ENCODE measurements around the gene ZFP82. TPM values are rescaled to one million over a fixed set of nuclear protein-coding genes. Genes with fewer than 3 reads are reported as not detected.
A peak's percentile ranks its signal among the peaks of the same experiment; 100 is the strongest.

The ZFP82 gene
- polyA plus RNA-seq, 1 donor from 2014 or later: 19.7 TPM

DNA sequence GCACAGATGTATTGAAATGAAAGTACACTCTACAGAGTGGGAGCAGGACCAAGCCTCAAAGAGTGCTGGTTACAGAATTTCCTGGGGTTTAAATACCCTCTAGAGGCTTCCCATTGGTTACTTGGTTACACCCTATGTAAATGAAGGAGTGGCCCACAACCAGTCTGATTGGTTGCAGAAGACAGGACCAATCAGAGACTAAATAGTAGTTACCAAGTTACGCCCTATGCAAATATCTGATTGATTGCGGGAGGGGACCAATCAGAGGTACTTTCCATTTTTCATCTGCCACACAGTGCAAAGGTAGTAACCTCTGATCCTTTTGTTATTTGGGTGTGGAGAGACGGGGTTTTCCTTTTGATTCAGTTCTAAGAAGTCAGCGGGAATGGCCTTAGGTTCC is 5.5 kb upstream of the ZFP82 start:
- no peaks in the 10 kb centered on the region for H3F3A ChIP-seq (ENCODE audit: insufficient read depth, low read length, poor library complexity, severe bottlenecking)
- TF ChIP-seq TAF1 (IDR thresholded peaks at IDR 0.05; ENCODE audit: low read depth) (no peak), EZH2 (IDR thresholded peaks at IDR 0.05; ENCODE audit: borderline replicate concordance, insufficient read depth, low read length, poor library complexity, severe bottlenecking) (no peak), MXI1 (conservative IDR thresholded peaks at IDR 0.05; ENCODE audit: poor library complexity, severe bottlenecking) (no peak), SMC3 (conservative IDR thresholded peaks at IDR 0.05; ENCODE audit: poor library complexity) (no peak), POLR2AphosphoS5 (IDR thresholded peaks at IDR 0.05) (no peak), RAD21 (conservative IDR thresholded peaks at IDR 0.05) (no peak), EP300 (conservative IDR thresholded peaks at IDR 0.05; ENCODE audit: poor library complexity, severe bottlenecking) (no peak)
- TF ChIP-seq, protein P1, sequence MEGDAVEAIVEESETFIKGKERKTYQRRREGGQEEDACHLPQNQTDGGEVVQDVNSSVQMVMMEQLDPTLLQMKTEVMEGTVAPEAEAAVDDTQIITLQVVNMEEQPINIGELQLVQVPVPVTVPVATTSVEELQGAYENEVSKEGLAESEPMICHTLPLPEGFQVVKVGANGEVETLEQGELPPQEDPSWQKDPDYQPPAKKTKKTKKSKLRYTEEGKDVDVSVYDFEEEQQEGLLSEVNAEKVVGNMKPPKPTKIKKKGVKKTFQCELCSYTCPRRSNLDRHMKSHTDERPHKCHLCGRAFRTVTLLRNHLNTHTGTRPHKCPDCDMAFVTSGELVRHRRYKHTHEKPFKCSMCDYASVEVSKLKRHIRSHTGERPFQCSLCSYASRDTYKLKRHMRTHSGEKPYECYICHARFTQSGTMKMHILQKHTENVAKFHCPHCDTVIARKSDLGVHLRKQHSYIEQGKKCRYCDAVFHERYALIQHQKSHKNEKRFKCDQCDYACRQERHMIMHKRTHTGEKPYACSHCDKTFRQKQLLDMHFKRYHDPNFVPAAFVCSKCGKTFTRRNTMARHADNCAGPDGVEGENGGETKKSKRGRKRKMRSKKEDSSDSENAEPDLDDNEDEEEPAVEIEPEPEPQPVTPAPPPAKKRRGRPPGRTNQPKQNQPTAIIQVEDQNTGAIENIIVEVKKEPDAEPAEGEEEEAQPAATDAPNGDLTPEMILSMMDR (IDR thresholded peaks at IDR 0.05; ENCODE audit: poor library complexity, severe bottlenecking): no peak
- TF ChIP-seq, protein P2, sequence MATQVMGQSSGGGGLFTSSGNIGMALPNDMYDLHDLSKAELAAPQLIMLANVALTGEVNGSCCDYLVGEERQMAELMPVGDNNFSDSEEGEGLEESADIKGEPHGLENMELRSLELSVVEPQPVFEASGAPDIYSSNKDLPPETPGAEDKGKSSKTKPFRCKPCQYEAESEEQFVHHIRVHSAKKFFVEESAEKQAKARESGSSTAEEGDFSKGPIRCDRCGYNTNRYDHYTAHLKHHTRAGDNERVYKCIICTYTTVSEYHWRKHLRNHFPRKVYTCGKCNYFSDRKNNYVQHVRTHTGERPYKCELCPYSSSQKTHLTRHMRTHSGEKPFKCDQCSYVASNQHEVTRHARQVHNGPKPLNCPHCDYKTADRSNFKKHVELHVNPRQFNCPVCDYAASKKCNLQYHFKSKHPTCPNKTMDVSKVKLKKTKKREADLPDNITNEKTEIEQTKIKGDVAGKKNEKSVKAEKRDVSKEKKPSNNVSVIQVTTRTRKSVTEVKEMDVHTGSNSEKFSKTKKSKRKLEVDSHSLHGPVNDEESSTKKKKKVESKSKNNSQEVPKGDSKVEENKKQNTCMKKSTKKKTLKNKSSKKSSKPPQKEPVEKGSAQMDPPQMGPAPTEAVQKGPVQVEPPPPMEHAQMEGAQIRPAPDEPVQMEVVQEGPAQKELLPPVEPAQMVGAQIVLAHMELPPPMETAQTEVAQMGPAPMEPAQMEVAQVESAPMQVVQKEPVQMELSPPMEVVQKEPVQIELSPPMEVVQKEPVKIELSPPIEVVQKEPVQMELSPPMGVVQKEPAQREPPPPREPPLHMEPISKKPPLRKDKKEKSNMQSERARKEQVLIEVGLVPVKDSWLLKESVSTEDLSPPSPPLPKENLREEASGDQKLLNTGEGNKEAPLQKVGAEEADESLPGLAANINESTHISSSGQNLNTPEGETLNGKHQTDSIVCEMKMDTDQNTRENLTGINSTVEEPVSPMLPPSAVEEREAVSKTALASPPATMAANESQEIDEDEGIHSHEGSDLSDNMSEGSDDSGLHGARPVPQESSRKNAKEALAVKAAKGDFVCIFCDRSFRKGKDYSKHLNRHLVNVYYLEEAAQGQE (IDR thresholded peaks at IDR 0.05; ENCODE audit: borderline replicate concordance): no peak

GRCh38 chr19:36421749-36422481 is 3.5 kb upstream of the ZFP82 start:
- no peaks in the 10 kb centered on the region for H3F3A ChIP-seq (ENCODE audit: insufficient read depth, low read length, poor library complexity, severe bottlenecking)
- H2AFZ ChIP-seq (ENCODE audit: low read depth, low read length): no peak overlapping the region
- peaks cover 7% of the 10 kb centered on the region for H3K9me3 ChIP-seq (ENCODE audit: low read length)
- H4K20me1 ChIP-seq (ENCODE audit: insufficient read depth): no peaks in the 10 kb centered on the region
- no peak for TF ChIP-seq TAF1 (IDR thresholded peaks at IDR 0.05; ENCODE audit: low read depth)
- TF ChIP-seq, protein P2 (IDR thresholded peaks at IDR 0.05; ENCODE audit: borderline replicate concordance): no peak
- no peak for TF ChIP-seq MXI1 (conservative IDR thresholded peaks at IDR 0.05; ENCODE audit: poor library complexity, severe bottlenecking)
- TF ChIP-seq EZH2 (IDR thresholded peaks at IDR 0.05; ENCODE audit: borderline replicate concordance, insufficient read depth, low read length, poor library complexity, severe bottlenecking): no peak
- TF ChIP-seq, protein P1 (IDR thresholded peaks at IDR 0.05; ENCODE audit: poor library complexity, severe bottlenecking): no peak
- no peak for TF ChIP-seq SMC3 (conservative IDR thresholded peaks at IDR 0.05; ENCODE audit: poor library complexity)
- no peaks in the 10 kb centered on the region for H3K9me2 ChIP-seq (ENCODE audit: insufficient read depth, low read length)
- no peak overlapping the region for H3K4me2 ChIP-seq (ENCODE audit: low read length)
- peaks cover 22% of the 10 kb centered on the region for H3K27me3 ChIP-seq (ENCODE audit: insufficient read depth, low read depth, low read length)
- H3K79me2 ChIP-seq (replicated peaks; ENCODE audit: insufficient read depth, low read length): peaks cover 11% of the 10 kb centered on the region
- no peak overlapping the region for H3K9ac ChIP-seq (ENCODE audit: low read length)
- no peak overlapping the region for H3K27ac ChIP-seq (ENCODE audit: low read length)
- peak overlapping the region; percentile 40 for H3K4me3 ChIP-seq (ENCODE audit: low read length)
- H3K36me3 ChIP-seq (ENCODE audit: insufficient read depth, low read length): no peaks in the 10 kb centered on the region

More for the DNA sequence above, 5.5 kb upstream of the ZFP82 start:
- Histone ChIP-seq H4K20me1 (ENCODE audit: insufficient read depth) (no peaks in the 10 kb centered on the region), H3K9me3 (ENCODE audit: low read length) (peaks cover 7% of the 10 kb centered on the region), H3K79me2 (replicated peaks; ENCODE audit: insufficient read depth, low read length) (no peaks in the 10 kb centered on the region), H3K27ac (ENCODE audit: low read length) (no peak overlapping the region), H2AFZ (ENCODE audit: low read depth, low read length) (no peak overlapping the region), H3K4me3 (ENCODE audit: low read length) (no peak overlapping the region), H3K9me2 (ENCODE audit: insufficient read depth, low read length) (no peaks in the 10 kb centered on the region), H3K27me3 (ENCODE audit: insufficient read depth, low read depth, low read length) (peaks cover 22% of the 10 kb centered on the region), H3K36me3 (ENCODE audit: insufficient read depth, low read length) (no peaks in the 10 kb centered on the region), H3K9ac (ENCODE audit: low read length) (no peak overlapping the region), H3K4me2 (ENCODE audit: low read length) (no peak overlapping the region)

Data from neural cell (in vitro differentiated cells).